Measurements from ENCODE around the gene ROR1. TPM values are rescaled to one million over a fixed set of nuclear protein-coding genes. Genes with fewer than 3 reads are reported as not detected.

ROR1 gene
- total RNA-seq, 2 experiments from 2014 or later: 0.47 to 1.4 TPM

DNA sequence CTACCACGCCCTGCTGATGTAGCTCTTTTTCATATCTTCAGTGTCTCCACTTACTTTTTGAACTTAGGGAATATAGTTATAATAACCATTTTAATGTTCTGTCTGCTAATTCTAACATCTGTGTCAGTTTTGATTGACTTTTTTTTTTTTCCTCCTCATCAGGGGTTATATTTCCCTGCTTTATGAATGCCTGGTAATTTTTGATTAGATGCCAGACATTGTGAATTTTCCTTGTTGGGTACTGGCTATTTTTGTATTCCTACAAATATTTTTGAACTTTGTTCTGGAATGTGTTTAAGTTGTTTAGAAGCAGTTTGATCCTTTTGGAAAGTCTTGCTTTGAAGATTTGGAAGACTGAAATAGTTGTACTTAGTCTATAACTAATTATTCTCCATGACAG lies 82.1 kb downstream of the ROR1 start:
- no TSS peak for BruUV-seq (replicated peaks)
- no peaks in the 10 kb centered on the region for H3K4me1 ChIP-seq (ENCODE audit: insufficient read depth, low read length, poor library complexity, severe bottlenecking)
- CTCF ChIA-PET (ENCODE audit: unreplicated experiment): no interaction called here

GRCh38 chr1:63856924-63857323 lies 83.1 kb downstream of the ROR1 start:
- no peak overlapping the region for H3K4me2 ChIP-seq (ENCODE audit: low read length)
- BruUV-seq (replicated peaks): no TSS peak
- H3K36me3 ChIP-seq (ENCODE audit: insufficient read depth, low read length): no peaks in the 10 kb centered on the region
- TF ChIP-seq, protein P1, sequence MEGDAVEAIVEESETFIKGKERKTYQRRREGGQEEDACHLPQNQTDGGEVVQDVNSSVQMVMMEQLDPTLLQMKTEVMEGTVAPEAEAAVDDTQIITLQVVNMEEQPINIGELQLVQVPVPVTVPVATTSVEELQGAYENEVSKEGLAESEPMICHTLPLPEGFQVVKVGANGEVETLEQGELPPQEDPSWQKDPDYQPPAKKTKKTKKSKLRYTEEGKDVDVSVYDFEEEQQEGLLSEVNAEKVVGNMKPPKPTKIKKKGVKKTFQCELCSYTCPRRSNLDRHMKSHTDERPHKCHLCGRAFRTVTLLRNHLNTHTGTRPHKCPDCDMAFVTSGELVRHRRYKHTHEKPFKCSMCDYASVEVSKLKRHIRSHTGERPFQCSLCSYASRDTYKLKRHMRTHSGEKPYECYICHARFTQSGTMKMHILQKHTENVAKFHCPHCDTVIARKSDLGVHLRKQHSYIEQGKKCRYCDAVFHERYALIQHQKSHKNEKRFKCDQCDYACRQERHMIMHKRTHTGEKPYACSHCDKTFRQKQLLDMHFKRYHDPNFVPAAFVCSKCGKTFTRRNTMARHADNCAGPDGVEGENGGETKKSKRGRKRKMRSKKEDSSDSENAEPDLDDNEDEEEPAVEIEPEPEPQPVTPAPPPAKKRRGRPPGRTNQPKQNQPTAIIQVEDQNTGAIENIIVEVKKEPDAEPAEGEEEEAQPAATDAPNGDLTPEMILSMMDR (conservative IDR thresholded peaks at IDR 0.05; ENCODE audit: low read length): no peak
- intact Hi-C loops (cut with micrococcal nuclease; ENCODE audit: unreplicated experiment): no loop called here
- H3K79me2 ChIP-seq (ENCODE audit: insufficient read depth, low read depth, low read length): no peaks in the 10 kb centered on the region
- no peaks in the 10 kb centered on the region for H3K9me3 ChIP-seq (ENCODE audit: low read length)
- H3K9me2 ChIP-seq (ENCODE audit: insufficient read depth, low read length): no peaks in the 10 kb centered on the region
- no peaks in the 10 kb centered on the region for H4K20me1 ChIP-seq (ENCODE audit: insufficient read depth, low read length)
- DNase-seq (ENCODE audit: low spot score): no peak
- ChIA-PET CTCF (ENCODE audit: unreplicated experiment) (no interaction called here), POLR2A (no interaction called here)
- H2AFZ ChIP-seq (ENCODE audit: low read length): no peak overlapping the region
- no peaks in the 10 kb centered on the region for H3K4me1 ChIP-seq (ENCODE audit: insufficient read depth, low read length, poor library complexity, severe bottlenecking)
- H3K27ac ChIP-seq (ENCODE audit: low read depth, low read length, poor library complexity, severe bottlenecking): no peak overlapping the region
- no peak overlapping the region for H3K4me3 ChIP-seq (ENCODE audit: low read depth, low read length, poor library complexity, severe bottlenecking)

More for the DNA sequence above, 82.1 kb downstream of the ROR1 start:
- Histone ChIP-seq H3K9me2 (ENCODE audit: insufficient read depth, low read length) (no peaks in the 10 kb centered on the region), H2AFZ (ENCODE audit: low read length) (no peak overlapping the region), H3K79me2 (ENCODE audit: insufficient read depth, low read depth, low read length) (no peaks in the 10 kb centered on the region), H3K9me3 (ENCODE audit: low read length) (no peaks in the 10 kb centered on the region), H3K36me3 (ENCODE audit: insufficient read depth, low read length) (no peaks in the 10 kb centered on the region), H3K27ac (ENCODE audit: low read depth, low read length, poor library complexity, severe bottlenecking) (no peak overlapping the region), H3K4me3 (ENCODE audit: low read depth, low read length, poor library complexity, severe bottlenecking) (no peak overlapping the region), H4K20me1 (ENCODE audit: insufficient read depth, low read length) (no peaks in the 10 kb centered on the region), H3K4me2 (ENCODE audit: low read length) (no peak overlapping the region)
- TF ChIP-seq, protein P1 (conservative IDR thresholded peaks at IDR 0.05; ENCODE audit: low read length): no peak
- TF ChIP-seq EZH2phosphoT487 (IDR thresholded peaks at IDR 0.05; ENCODE audit: borderline replicate concordance, low read depth, low read length): no peak
- no peak for DNase-seq (ENCODE audit: low spot score)
- intact Hi-C loops (cut with micrococcal nuclease; ENCODE audit: unreplicated experiment): no loop called here
- POLR2A ChIA-PET: interaction anchor here (0.7 kb wide), 1 partner anchor 660 kb away, joined by 4 read pairs; no protein-coding TSS in a partner anchor

GRCh38 chr1:63857478-63857877 lies 83.7 kb downstream of the ROR1 start:
- no peaks in the 10 kb centered on the region for H4K20me1 ChIP-seq (ENCODE audit: insufficient read depth, low read length)
- BruUV-seq (replicated peaks): no TSS peak
- H2AFZ ChIP-seq (ENCODE audit: low read length): no peak overlapping the region
- no peaks in the 10 kb centered on the region for H3K79me2 ChIP-seq (ENCODE audit: insufficient read depth, low read depth, low read length)
- no peaks in the 10 kb centered on the region for H3K9me2 ChIP-seq (ENCODE audit: insufficient read depth, low read length)
- POLR2A ChIA-PET: no interaction called here
- H3K4me1 ChIP-seq (ENCODE audit: insufficient read depth, low read length, poor library complexity, severe bottlenecking): no peaks in the 10 kb centered on the region
- H3K27ac ChIP-seq (ENCODE audit: low read depth, low read length, poor library complexity, severe bottlenecking): no peak overlapping the region
- CTCF ChIA-PET (ENCODE audit: unreplicated experiment): no interaction called here
- H3K36me3 ChIP-seq (ENCODE audit: insufficient read depth, low read length): no peaks in the 10 kb centered on the region
- DNase-seq (ENCODE audit: low spot score): no peak
- intact Hi-C loops (cut with micrococcal nuclease; ENCODE audit: unreplicated experiment): no loop called here
- H3K9me3 ChIP-seq (ENCODE audit: low read length): no peaks in the 10 kb centered on the region
- TF ChIP-seq, protein P1 (conservative IDR thresholded peaks at IDR 0.05; ENCODE audit: low read length): no peak
- TF ChIP-seq EZH2phosphoT487 (IDR thresholded peaks at IDR 0.05; ENCODE audit: borderline replicate concordance, low read depth, low read length): no peak
- H3K4me3 ChIP-seq (ENCODE audit: low read depth, low read length, poor library complexity, severe bottlenecking): no peak overlapping the region
- no peak overlapping the region for H3K4me2 ChIP-seq (ENCODE audit: low read length)

Data from OCI-LY7 (cell line).